ENCODE data around the gene SLC38A3. TPM values are rescaled to one million over a fixed set of nuclear protein-coding genes. Genes with fewer than 3 reads are reported as not detected.

The SLC38A3 gene
- total RNA-seq, 1 experiment from 2014 or later = 1.1 TPM

DNA sequence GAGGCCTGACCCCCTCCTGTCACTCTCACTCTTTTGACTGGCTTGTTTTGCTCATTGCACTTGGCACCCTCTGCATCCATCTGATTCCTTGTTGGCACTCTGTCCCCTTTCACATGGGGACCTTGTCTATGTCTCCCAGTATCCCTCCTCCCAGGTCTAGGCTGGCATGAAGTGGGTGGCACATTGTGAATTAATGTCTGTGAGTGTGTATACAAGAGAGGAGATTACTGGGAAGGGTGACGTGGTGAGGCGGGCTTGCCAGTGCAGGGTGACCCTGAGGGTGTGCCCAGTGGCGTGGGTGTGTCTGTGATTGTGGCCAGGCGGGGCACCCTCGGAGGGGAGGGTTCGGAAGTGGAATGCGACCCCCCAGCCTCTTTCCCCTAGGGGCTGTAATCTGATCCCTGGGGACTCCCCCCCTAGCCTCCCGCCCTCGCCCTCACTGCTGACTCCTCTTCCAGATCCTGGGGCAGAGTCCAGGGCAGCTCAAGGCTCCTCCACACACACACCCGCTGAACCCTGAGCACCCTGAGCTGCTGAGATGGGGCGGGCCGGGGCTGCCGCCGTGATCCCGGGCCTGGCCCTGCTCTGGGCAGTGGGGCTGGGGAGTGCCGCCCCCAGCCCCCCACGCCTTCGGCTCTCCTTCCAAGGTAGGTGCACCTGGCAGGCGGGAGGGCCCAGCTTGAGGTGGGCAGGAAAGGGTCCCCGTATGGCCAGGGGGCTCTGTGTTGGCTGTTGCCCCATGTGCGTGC, 63.8 kb downstream of the SLC38A3 start, which contains the start of gene SEMA3B:
Gene SEMA3B, plus strand, starts transcription at position 445 of the 749 bp plus-strand sequence. Its CDS starts 94 bp downstream, at position 539.
- DNase-seq (ENCODE audit: low spot score) = no peak
- in situ Hi-C loops (cut with HindIII; ENCODE audit: low sequenced_read_pairs) = loop anchor here (10.0 kb wide), 1 partner anchor 86 kb away; the partner anchor contains the start of genes CYB561D2, NPRL2 and TMEM115

DNA sequence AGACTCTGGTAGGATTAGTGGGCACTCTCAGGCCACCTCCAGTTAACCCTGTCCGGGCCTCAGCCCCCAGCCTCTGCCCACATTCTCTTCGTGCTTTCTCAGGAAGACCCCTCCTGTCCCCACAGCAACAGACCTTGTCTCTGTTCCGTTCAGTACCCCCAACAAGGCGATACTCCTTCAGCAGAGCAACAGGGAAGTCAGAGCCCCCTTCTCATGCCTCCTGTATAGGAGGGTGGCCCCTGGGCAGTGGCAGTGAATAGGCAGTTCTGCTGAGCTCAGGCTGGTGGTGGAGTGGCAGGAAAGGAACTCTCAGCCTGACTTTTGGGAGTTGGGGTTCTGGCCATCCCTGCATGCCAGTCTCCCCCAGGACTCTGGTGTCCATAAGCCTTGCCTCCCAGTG, 64.4 kb downstream of the SLC38A3 start:
- no peak for DNase-seq (ENCODE audit: low spot score)
- in situ Hi-C loops (cut with HindIII; ENCODE audit: low sequenced_read_pairs) = loop anchor here (10.0 kb wide), 1 partner anchor 85 kb away; the partner anchor contains the start of genes CYB561D2, NPRL2 and TMEM115

DNA sequence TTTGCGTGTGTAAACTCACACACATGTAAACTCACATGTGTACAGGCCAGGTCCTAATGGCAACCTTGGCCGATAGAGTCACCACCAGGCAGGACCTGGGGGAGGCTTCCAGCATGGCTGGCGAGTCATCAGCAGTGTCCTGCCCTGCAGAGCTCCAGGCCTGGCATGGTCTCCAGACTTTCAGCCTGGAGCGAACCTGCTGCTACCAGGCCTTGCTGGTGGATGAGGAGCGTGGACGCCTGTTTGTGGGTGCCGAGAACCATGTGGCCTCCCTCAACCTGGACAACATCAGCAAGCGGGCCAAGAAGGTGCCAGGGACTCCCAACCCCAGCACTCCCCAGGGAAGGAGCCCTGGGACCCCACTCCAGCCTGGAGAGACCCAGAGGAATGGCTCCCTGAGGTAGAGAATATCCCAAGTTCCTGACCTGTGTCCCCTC, 64.9 kb downstream of the SLC38A3 start:
- DNase-seq (ENCODE audit: low spot score) = no peak

DNA sequence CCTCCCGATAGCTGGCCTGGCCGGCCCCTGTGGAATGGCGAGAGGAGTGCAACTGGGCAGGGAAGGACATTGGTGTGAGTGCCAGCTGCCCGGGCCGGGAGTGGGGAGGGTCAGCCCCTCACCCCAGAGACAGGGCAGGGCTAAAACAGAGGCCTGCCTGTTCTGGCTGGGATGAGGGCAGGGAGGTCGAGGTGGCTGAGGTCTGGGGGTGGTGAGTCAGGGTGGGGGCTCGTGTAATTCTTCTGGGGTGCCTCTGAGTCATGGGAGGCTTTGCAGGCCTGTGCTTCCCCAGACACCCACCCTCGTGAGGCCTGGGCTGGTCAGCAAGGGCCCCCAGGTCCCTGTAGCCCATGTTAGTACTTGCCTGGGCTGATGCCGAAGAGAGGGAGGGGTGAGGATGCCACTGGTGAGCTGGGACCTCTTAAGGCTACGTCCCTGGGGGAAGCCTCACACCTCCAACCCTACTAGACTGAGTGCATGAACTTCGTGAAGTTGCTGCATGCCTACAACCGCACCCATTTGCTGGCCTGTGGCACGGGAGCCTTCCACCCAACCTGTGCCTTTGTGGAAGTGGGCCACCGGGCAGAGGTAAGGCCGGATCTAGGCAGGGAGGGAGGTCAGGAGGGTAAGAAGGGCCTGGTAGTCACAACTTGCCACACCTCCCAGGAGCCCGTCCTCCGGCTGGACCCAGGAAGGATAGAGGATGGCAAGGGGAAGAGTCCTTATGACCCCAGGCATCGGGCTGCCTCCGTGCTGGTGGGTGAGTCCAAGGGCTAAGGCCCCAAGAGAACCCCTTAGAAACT, 65.6 kb downstream of the SLC38A3 start:
- DNase-seq (ENCODE audit: low spot score) = no peak
- in situ Hi-C loops (cut with HindIII; ENCODE audit: low sequenced_read_pairs) = no loop called here

More for the DNA sequence above, 64.9 kb downstream of the SLC38A3 start:
- in situ Hi-C loops (cut with HindIII; ENCODE audit: low sequenced_read_pairs) = loop anchor here (10.0 kb wide), 1 partner anchor 85 kb away; the partner anchor contains the start of genes CYB561D2, NPRL2 and TMEM115

Other genes starting within 250 kb of the SLC38A3 start
- 94.0 and 125 TPM in 2 replicates for gene RBM5, start 116.4 kb upstream of the SLC38A3 start, total RNA-seq (2014; rRNA removed; shearing (Covaris generic))
- gene SEMA3F, start 49.9 kb upstream of the SLC38A3 start, total RNA-seq (2014; rRNA removed; shearing (Covaris generic)) = 46.9 and 55.8 TPM in 2 replicates
- not detected in 2 replicates for gene GNAT1, start 13.7 kb upstream of the SLC38A3 start, total RNA-seq (2014; rRNA removed; shearing (Covaris generic))
- gene GNAI2, start 30.9 kb downstream of the SLC38A3 start, total RNA-seq (2014; rRNA removed; shearing (Covaris generic)) = 67.4 and 104 TPM in 2 replicates
- 68.1 and 81.8 TPM in 2 replicates for gene SEMA3B, start 63.9 kb downstream of the SLC38A3 start, total RNA-seq (2014; rRNA removed; shearing (Covaris generic))
- gene LSMEM2, start 73.8 kb downstream of the SLC38A3 start, total RNA-seq (2014; rRNA removed; shearing (Covaris generic)) = 1.6 TPM in 1 of 2 replicates, not detected in the other
- gene IFRD2, start 87.2 kb downstream of the SLC38A3 start, total RNA-seq (2014; rRNA removed; shearing (Covaris generic)) = 88.7 and 97.4 TPM in 2 replicates
- gene HYAL3, start 94.1 kb downstream of the SLC38A3 start, total RNA-seq (2014; rRNA removed; shearing (Covaris generic)) = 7.9 and 10.0 TPM in 2 replicates
- 3.4 and 16.0 TPM in 2 replicates for gene NAA80, start 94.1 kb downstream of the SLC38A3 start, total RNA-seq (2014; rRNA removed; shearing (Covaris generic))
- 15.8 and 18.4 TPM in 2 replicates for gene HYAL1, start 98.3 kb downstream of the SLC38A3 start, total RNA-seq (2014; rRNA removed; shearing (Covaris generic))
- 91.0 and 99.0 TPM in 2 replicates for gene HYAL2, start 117.5 kb downstream of the SLC38A3 start, total RNA-seq (2014; rRNA removed; shearing (Covaris generic))
- gene TUSC2, start 123.0 kb downstream of the SLC38A3 start, total RNA-seq (2014; rRNA removed; shearing (Covaris generic)) = 45.0 and 45.4 TPM in 2 replicates
- gene RASSF1, start 135.6 kb downstream of the SLC38A3 start, total RNA-seq (2014; rRNA removed; shearing (Covaris generic)) = 23.2 and 31.8 TPM in 2 replicates
- 10.1 TPM in 1 of 2 replicates, not detected in the other for gene ZMYND10, start 140.5 kb downstream of the SLC38A3 start, total RNA-seq (2014; rRNA removed; shearing (Covaris generic))
- gene NPRL2, start 145.5 kb downstream of the SLC38A3 start, total RNA-seq (2014; rRNA removed; shearing (Covaris generic)) = 26.7 and 27.3 TPM in 2 replicates
- 18.3 and 31.4 TPM in 2 replicates for gene CYB561D2, start 145.6 kb downstream of the SLC38A3 start, total RNA-seq (2014; rRNA removed; shearing (Covaris generic))
- 35.4 and 43.1 TPM in 2 replicates for gene TMEM115, start 154.2 kb downstream of the SLC38A3 start, total RNA-seq (2014; rRNA removed; shearing (Covaris generic))

All from G401 (cell line).